HEK293T (cell line): ENCODE data around the gene ERMP1.

Source experiments
- FOXK2 ChIP-seq: fragments of 450-650 bp; IDR thresholded peaks from 2 replicates; pipeline ENCODE4 v1.6.1; 2016; ENCODE audit warnings: mild to moderate bottlenecking
- FOXM1 ChIP-seq: fragments of 450-650 bp; IDR thresholded peaks from 2 replicates; pipeline ENCODE4 v1.6.1; 2017; ENCODE audit warnings: mild to moderate bottlenecking, borderline replicate concordance
- L3MBTL2 ChIP-seq: fragments of 450-650 bp; conservative IDR thresholded peaks from 2 replicates; pipeline ENCODE4 v1.6.1; 2016; ENCODE audit warnings: mild to moderate bottlenecking
- SP1 ChIP-seq: fragments of 450-650 bp; IDR thresholded peaks from 2 replicates; pipeline ENCODE4 v1.6.1; 2017
- ZNF384 ChIP-seq: fragments of 450-650 bp; IDR thresholded peaks from 2 replicates; pipeline ENCODE4 v1.6.1; 2016

DNA sequence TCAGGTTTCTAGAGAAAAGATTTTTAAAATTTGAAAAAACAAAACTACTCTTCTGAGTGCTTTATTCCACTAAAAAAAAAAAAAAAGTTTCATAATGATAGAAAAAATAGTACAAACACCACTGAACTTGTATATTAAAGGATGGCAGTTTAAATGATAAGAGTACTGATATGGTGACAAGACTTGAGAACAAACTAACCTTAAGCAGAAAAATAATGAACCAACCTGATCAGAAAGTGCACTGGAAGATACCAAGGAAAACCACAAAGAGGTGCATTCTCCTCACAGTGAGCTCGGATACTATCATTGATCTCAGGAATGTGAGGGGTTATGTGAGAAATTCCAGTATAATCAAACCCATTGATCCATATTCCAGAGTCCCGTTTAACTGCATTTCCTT lies 34.3 kb downstream of the ERMP1 start:
- TF ChIP-seq FOXK2 (no peak), ZNF384 (no peak), SP1 (no peak), FOXM1 (no peak), L3MBTL2 (no peak)
